ENCODE results near the gene LEO1.

DNA sequence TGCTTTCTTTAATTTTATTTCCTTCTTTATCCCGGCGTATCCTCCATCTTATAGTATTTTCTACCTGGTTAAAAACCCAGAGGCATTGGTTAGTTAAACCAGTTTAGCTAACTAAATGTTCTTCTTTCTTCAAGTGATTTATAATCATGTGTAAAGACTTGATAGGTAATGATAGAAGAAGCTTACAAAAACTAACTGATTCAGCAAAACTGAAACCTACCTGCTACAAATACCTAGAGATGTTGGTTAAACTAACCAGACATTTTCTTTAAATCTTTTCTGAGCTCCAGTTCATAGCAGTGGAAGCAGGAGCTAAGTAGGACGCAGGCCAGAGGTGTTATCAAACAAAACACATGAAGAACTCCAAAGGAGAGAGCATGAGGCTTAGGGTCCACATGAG is 44.8 kb downstream of the LEO1 start:
- TF ChIP-seq NFRKB (IDR thresholded peaks at IDR 0.05) (no peak), BHLHE40 (IDR thresholded peaks at IDR 0.05; ENCODE audit: borderline replicate concordance) (no peak), ZNF384 (IDR thresholded peaks at IDR 0.05) (no peak), FOXM1 (IDR thresholded peaks at IDR 0.05; ENCODE audit: borderline replicate concordance) (no peak), SUZ12 (IDR thresholded peaks at IDR 0.05) (no peak), ELF4 (IDR thresholded peaks at IDR 0.05) (no peak), HDGF (IDR thresholded peaks at IDR 0.05; ENCODE audit: borderline replicate concordance) (no peak), TARDBP (IDR thresholded peaks at IDR 0.05) (no peak), SP1 (IDR thresholded peaks at IDR 0.05) (no peak), FOXA1 (IDR thresholded peaks at IDR 0.05) (no peak), FOXK2 (IDR thresholded peaks at IDR 0.05) (no peak), ARNT (IDR thresholded peaks at IDR 0.05) (no peak), L3MBTL2 (conservative IDR thresholded peaks at IDR 0.05) (no peak)
- TF ChIP-seq, protein P1, sequence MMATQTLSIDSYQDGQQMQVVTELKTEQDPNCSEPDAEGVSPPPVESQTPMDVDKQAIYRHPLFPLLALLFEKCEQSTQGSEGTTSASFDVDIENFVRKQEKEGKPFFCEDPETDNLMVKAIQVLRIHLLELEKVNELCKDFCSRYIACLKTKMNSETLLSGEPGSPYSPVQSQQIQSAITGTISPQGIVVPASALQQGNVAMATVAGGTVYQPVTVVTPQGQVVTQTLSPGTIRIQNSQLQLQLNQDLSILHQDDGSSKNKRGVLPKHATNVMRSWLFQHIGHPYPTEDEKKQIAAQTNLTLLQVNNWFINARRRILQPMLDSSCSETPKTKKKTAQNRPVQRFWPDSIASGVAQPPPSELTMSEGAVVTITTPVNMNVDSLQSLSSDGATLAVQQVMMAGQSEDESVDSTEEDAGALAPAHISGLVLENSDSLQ (IDR thresholded peaks at IDR 0.05): no peak
